A549 (cell line): ENCODE data around the gene NINL. TPM values are rescaled to one million over a fixed set of nuclear protein-coding genes. Genes with fewer than 3 reads are reported as not detected.
A peak's percentile ranks its signal among the peaks of the same experiment; 100 is the strongest.

Experiments
- ATAC-seq, 2 experiments: fragments of 200-7000 bp in 1 of 2; fragments of >200 bp in 1 of 2; cut with Nextera tagmentation in 1 of 2; cut with Tn5 transposase in 1 of 2; 3 replicates each; pipeline versions ENCODE4 v1.8.0 to v1.9.1; 2018 to 2020; ENCODE audit warnings: mild to moderate bottlenecking in 1 of 2, moderate library complexity in 1 of 2
- CTCF ChIA-PET: fragments of 300-600 bp; sonication (Branson Sonifier 250); formaldehyde crosslinking; extraction: SDS; loops from one replicate; lab custom pipeline; 2021; ENCODE audit warnings: antibody characterized with exemption, inconsistent platforms; lab: Yijun Ruan, JAX
- POLR2A ChIA-PET: fragments of 350-600 bp; formaldehyde crosslinking; extraction: SDS; loops from one replicate; lab custom pipeline; 2021; ENCODE audit warnings: antibody characterized with exemption, inconsistent platforms; lab: Yijun Ruan, JAX
- DNase-seq, 2 experiments: peaks; one replicate each; pipeline versions ENCODE4 v3.0.0 to v3.0.0-alpha.2; 2011 to 2016; ENCODE audit warnings: low read depth in 1 of 2, low spot score in 1 of 2
- FAIRE-seq: peaks from 2 replicates; lab custom pipeline; 2011; peaks lifted over from hg19 to GRCh38; lab: Jason Lieb, UNC
- H3K27ac ChIP-seq, 2 experiments: fragments of >200 bp; sonication (Bioruptor Twin); formaldehyde crosslinking; 3 replicates each; pipeline ENCODE4 v1.5.1; 2016 to 2017
- H3K4me1 ChIP-seq: fragments of >200 bp; sonication (Bioruptor Twin); formaldehyde crosslinking; 3 replicates; pipeline ENCODE4 v1.6.1; 2016
- H3K4me2 ChIP-seq: fragments of >200 bp; sonication (Bioruptor Twin); formaldehyde crosslinking; 3 replicates; pipeline ENCODE4 v1.6.1; 2016
- H3K4me3 ChIP-seq: fragments of >200 bp; sonication (Bioruptor Twin); formaldehyde crosslinking; 3 replicates; pipeline ENCODE4 v1.5.1; 2016
- H3K9me3 ChIP-seq: fragments of >200 bp; sonication (Bioruptor Twin); formaldehyde crosslinking; 3 replicates; pipeline ENCODE4 v1.6.1; 2016
- BHLHE40 ChIP-seq: IDR thresholded peaks from 2 replicates; pipeline ENCODE4 v1.6.1; 2012; ENCODE audit warnings: low read depth, low read length, inconsistent platforms
- CEBPB ChIP-seq, 2 experiments: fragments of >200 bp in 1 of 2; sonication (Bioruptor Twin) in 1 of 2; formaldehyde crosslinking in 1 of 2; IDR thresholded peaks; 2 replicates each; pipeline ENCODE4 v1.6.1; 2012 to 2016
- EHF ChIP-seq: fragments of 250-450 bp; sonication (Bioruptor Pico); IDR thresholded peaks from 2 replicates; pipeline ENCODE4 v1.5.0; 2020; ENCODE audit warnings: mild to moderate bottlenecking
- EHMT2 ChIP-seq: fragments of 200-600 bp; sonication (generic); IDR thresholded peaks from 2 replicates; pipeline ENCODE4 v1.6.1; 2016; ENCODE audit warnings: antibody characterized with exemption, low read depth, mild to moderate bottlenecking, moderate library complexity
- FOSL2 ChIP-seq, 2 experiments: fragments of 450-650 bp in 1 of 2; fragments of >200 bp in 1 of 2; sonication (Bioruptor Twin) in 1 of 2; formaldehyde crosslinking; IDR thresholded peaks; 2 replicates each; pipeline versions ENCODE4 v1.5.0 to v1.6.1; 2016 to 2020; ENCODE audit warnings: mild to moderate bottlenecking in 1 of 2, moderate library complexity in 1 of 2
- GATA3 ChIP-seq: IDR thresholded peaks from 2 replicates; pipeline ENCODE4 v1.6.1; 2012; ENCODE audit warnings: borderline replicate concordance
- HEYL ChIP-seq: fragments of 250-450 bp; sonication (Bioruptor Pico); IDR thresholded peaks from 2 replicates; pipeline ENCODE4 v1.8.0; 2021; ENCODE audit warnings: mild to moderate bottlenecking, moderate library complexity
- HOXB13 ChIP-seq: fragments of 250-450 bp; sonication (Bioruptor Pico); IDR thresholded peaks from 2 replicates; pipeline ENCODE4 v1.5.0; 2020; ENCODE audit warnings: low read depth, mild to moderate bottlenecking, moderate library complexity
- HOXB5 ChIP-seq: fragments of 250-450 bp; sonication (Bioruptor Pico); IDR thresholded peaks from 2 replicates; pipeline ENCODE4 v1.5.0; 2020; ENCODE audit warnings: mild to moderate bottlenecking, moderate library complexity
- JUN ChIP-seq, 2 experiments: fragments of >200 bp; sonication (Bioruptor Twin); formaldehyde crosslinking; IDR thresholded peaks; 2 replicates in 1 of 2; 3 replicates in 1 of 2; pipeline ENCODE4 v1.6.1; 2016 to 2017
- KDM1A ChIP-seq: fragments of 200-600 bp; sonication (generic); IDR thresholded peaks from 2 replicates; pipeline ENCODE4 v1.6.1; 2016; ENCODE audit warnings: low read depth, mild to moderate bottlenecking
- MYC ChIP-seq: IDR thresholded peaks from 2 replicates; pipeline ENCODE4 v1.6.1; 2012; ENCODE audit warnings: mild to moderate bottlenecking, inconsistent platforms, low read length, improper control_type of control experiment, borderline replicate concordance
- NFE2L2 ChIP-seq: fragments of 150-350 bp; conservative IDR thresholded peaks from 2 replicates; pipeline ENCODE4 v1.6.1; 2014; ENCODE audit warnings: low read length
- NR3C1 ChIP-seq: fragments of >200 bp; sonication (Bioruptor Twin); formaldehyde crosslinking; IDR thresholded peaks from 3 replicates; pipeline ENCODE4 v1.6.1; 2017
- PHF8 ChIP-seq: fragments of 200-600 bp; sonication (generic); IDR thresholded peaks from 2 replicates; pipeline ENCODE4 v1.6.1; 2016; ENCODE audit warnings: low read depth, mild to moderate bottlenecking, antibody characterized with exemption, moderate library complexity, borderline replicate concordance
- POLR2A ChIP-seq: IDR thresholded peaks from 2 replicates; pipeline ENCODE4 v1.6.1; 2012; ENCODE audit warnings: mild to moderate bottlenecking, low read length
- RAD21 ChIP-seq, 2 experiments: fragments of >200 bp in 1 of 2; sonication (Bioruptor Twin) in 1 of 2; formaldehyde crosslinking in 1 of 2; IDR thresholded peaks in 1 of 2; conservative IDR thresholded peaks in 1 of 2; 2 replicates in 1 of 2; 3 replicates in 1 of 2; pipeline ENCODE4 v1.6.1; 2012 to 2018; ENCODE audit warnings: inconsistent platforms in 1 of 2
- RARB ChIP-seq: fragments of 250-450 bp; sonication (Bioruptor Pico); IDR thresholded peaks from 2 replicates; pipeline ENCODE4 v1.8.0; 2021; ENCODE audit warnings: mild to moderate bottlenecking, moderate library complexity
- RNF2 ChIP-seq: fragments of 200-600 bp; sonication (generic); IDR thresholded peaks from 2 replicates; pipeline ENCODE4 v1.6.1; 2016; ENCODE audit warnings: low read depth, mild to moderate bottlenecking, antibody characterized with exemption, moderate library complexity, borderline replicate concordance
- TP53 ChIP-seq: fragments of 250-450 bp; sonication (Bioruptor Pico); IDR thresholded peaks from 2 replicates; pipeline ENCODE4 v1.5.0; 2021; ENCODE audit warnings: mild to moderate bottlenecking, moderate library complexity
- ZC3H11A ChIP-seq: fragments of 450-650 bp; IDR thresholded peaks from 2 replicates; pipeline ENCODE4 v1.6.1; 2014; ENCODE audit warnings: antibody characterized with exemption, mild to moderate bottlenecking
- WGBS: methylation state at CpG from one replicate; pipeline ENCODE4 v1.1.6; 2017; ENCODE audit errors: missing lambda C conversion rate; 5-methylcytosine and 5-hydroxymethylcytosine counted together
- polyA minus RNA-seq: library from RNA; depleted of rRNA, polyadenylated mRNA; stranded (reverse); fragments of >200 nt; gene quantifications from 2 replicates; pipeline ENCODE4 v1.2.3, GENCODE V29; 2011; rRNA and poly(A)+ RNA removed
- polyA plus RNA-seq, 4 experiments: library from polyadenylated mRNA; depleted of rRNA in 3 of 4; stranded (reverse); fragments of >200 nt; fragmentation: RNase III in 1 of 4; extraction: RNeasy Plus Mini Kit Qiagen cat#74134 plus additional on column Dnase treatment in 1 of 4; gene quantifications; 2 replicates in 3 of 4; 3 replicates in 1 of 4; pipeline ENCODE4 v1.2.3, GENCODE V29; 2011 to 2017
- TF ChIP-seq, protein P1 (sequence below): fragments of >200 bp; sonication (Bioruptor Twin); formaldehyde crosslinking; IDR thresholded peaks from 3 replicates; pipeline ENCODE4 v1.5.1; 2016
- TF ChIP-seq, protein P2 (sequence below): IDR thresholded peaks from 2 replicates; pipeline ENCODE4 v1.6.1; 2012
- TF ChIP-seq, protein P3 (sequence below): IDR thresholded peaks from 2 replicates; pipeline ENCODE4 v1.6.1; 2012; ENCODE audit warnings: low read depth, borderline replicate concordance
- TF ChIP-seq, protein P4 (sequence below): IDR thresholded peaks from 2 replicates; pipeline ENCODE4 v1.6.1; 2012
- TF ChIP-seq, protein P5 (sequence below): fragments of >200 bp; sonication (Bioruptor Twin); formaldehyde crosslinking; IDR thresholded peaks from 3 replicates; pipeline ENCODE4 v1.6.1; 2016
- TF ChIP-seq, protein P6 (sequence below): fragments of 200-600 bp; sonication (generic); IDR thresholded peaks from 2 replicates; pipeline ENCODE4 v1.6.1; 2016; ENCODE audit warnings: antibody characterized with exemption, mild to moderate bottlenecking, moderate library complexity
- TF ChIP-seq, protein P7 (sequence below): fragments of 250-450 bp; sonication (Bioruptor Pico); IDR thresholded peaks from 2 replicates; pipeline ENCODE4 v1.5.0; 2020; ENCODE audit warnings: low read depth, mild to moderate bottlenecking, moderate library complexity

NINL gene
- polyA plus RNA-seq (2011; rRNA removed) (15.3 and 22.4 TPM in 2 replicates), polyA plus RNA-seq (2017; fragmentation: RNase III; extraction: RNeasy Plus Mini Kit Qiagen cat#74134 plus additional on column Dnase treatment) (13.2 to 23.4 TPM (median 20.2 TPM) in 3 replicates), polyA minus RNA-seq (13.1 and 20.6 TPM in 2 replicates)
- polyA plus RNA-seq (2012; cell fraction: cytosol; rRNA removed) = 20.0 and 20.8 TPM in 2 replicates
- polyA plus RNA-seq (2012; cell fraction: nucleus; rRNA removed) = 45.7 and 48.9 TPM in 2 replicates

DNA sequence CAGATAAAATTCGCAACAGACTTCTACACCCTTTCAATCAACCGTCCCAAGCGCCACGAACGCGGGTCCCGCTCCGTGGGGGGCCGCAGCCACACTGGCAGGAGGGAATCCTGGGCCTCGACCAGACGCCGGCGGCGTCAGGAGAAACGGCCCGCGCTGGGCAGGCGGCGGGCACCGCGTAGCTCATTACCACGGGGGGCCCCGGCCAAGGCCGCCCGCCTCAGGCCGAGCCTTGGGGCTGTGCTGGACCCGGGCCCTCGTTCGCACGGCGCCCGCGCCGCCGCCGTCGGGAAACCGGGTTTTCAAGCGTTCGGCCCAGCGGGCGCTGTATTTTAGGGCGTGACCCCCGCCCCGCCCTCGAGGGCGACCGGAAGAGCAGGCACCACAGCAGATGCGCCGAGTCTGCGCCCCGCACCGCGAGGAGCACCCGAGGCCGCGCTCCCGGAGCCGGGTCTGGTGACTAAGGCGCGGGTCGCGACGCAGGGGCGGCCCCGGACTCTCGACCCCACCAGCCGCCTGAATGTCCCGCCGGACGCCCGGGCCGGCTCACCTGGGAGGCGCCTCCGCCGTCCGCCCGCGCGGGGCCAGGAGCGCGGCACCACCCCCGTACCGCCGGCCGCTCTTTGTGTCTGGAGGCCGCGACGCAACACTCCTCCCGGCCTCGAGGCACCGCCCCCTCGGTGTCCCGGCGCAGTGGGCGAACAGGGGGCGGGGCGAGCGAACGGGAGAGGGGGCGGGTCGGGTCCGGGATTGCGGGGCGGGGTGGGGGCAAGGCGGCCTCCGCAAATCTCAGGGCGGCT is at the start of gene NINL:
Gene NINL, minus strand, starts transcription at position 627 of the 800 bp plus-strand sequence. CDS start 58,944 bp downstream, outside the sequence.
- H3K4me3 ChIP-seq = peak within 1 kb of the TSS; percentile 71
- peak; percentile 91 to 93 for ATAC-seq
- H3K27ac ChIP-seq = peak within 1 kb of the TSS; percentile 88 to 93
- ChIA-PET POLR2A (interaction anchor here (0.5 to 1.7 kb wide), 10 partner anchors 11 to 77 kb away, joined by 3 to 11 read pairs (median 3); no protein-coding TSS in a partner anchor), CTCF (interaction anchor here (0.6 to 2.2 kb wide), 6 partner anchors 11 to 290 kb away, joined by 3 to 6 read pairs (median 3); no protein-coding TSS in a partner anchor)
- no peaks in the 10 kb centered on the region for H3K9me3 ChIP-seq
- peak; percentile 83 to 85 for DNase-seq
- no peak for TF ChIP-seq FOSL2 (IDR thresholded peaks at IDR 0.05)
- peak; percentile 12; the same call in 1 of the 2 replicates for TF ChIP-seq FOSL2 (CRISPR knock-in tag; IDR thresholded peaks at IDR 0.05)
- peak; percentile 81 to 97 for TF ChIP-seq JUN (IDR thresholded peaks at IDR 0.05)
- TF ChIP-seq EHMT2 = no peak
- no peak for TF ChIP-seq ZC3H11A
- peak in 1 of 2 experiments; percentile 44; a peak in 3 of 5 replicates for TF ChIP-seq RAD21 (conservative IDR thresholded peaks at IDR 0.05 in 1 of 2, IDR thresholded peaks at IDR 0.05 in 1 of 2)
- no peak; the same call in 1 of the 2 replicates for TF ChIP-seq GATA3
- TF ChIP-seq, protein P1, sequence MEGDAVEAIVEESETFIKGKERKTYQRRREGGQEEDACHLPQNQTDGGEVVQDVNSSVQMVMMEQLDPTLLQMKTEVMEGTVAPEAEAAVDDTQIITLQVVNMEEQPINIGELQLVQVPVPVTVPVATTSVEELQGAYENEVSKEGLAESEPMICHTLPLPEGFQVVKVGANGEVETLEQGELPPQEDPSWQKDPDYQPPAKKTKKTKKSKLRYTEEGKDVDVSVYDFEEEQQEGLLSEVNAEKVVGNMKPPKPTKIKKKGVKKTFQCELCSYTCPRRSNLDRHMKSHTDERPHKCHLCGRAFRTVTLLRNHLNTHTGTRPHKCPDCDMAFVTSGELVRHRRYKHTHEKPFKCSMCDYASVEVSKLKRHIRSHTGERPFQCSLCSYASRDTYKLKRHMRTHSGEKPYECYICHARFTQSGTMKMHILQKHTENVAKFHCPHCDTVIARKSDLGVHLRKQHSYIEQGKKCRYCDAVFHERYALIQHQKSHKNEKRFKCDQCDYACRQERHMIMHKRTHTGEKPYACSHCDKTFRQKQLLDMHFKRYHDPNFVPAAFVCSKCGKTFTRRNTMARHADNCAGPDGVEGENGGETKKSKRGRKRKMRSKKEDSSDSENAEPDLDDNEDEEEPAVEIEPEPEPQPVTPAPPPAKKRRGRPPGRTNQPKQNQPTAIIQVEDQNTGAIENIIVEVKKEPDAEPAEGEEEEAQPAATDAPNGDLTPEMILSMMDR = no peak
- TF ChIP-seq, protein P2, sequence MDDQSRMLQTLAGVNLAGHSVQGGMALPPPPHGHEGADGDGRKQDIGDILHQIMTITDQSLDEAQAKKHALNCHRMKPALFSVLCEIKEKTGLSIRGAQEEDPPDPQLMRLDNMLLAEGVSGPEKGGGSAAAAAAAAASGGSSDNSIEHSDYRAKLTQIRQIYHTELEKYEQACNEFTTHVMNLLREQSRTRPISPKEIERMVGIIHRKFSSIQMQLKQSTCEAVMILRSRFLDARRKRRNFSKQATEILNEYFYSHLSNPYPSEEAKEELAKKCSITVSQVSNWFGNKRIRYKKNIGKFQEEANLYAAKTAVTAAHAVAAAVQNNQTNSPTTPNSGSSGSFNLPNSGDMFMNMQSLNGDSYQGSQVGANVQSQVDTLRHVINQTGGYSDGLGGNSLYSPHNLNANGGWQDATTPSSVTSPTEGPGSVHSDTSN = no peak
- no peak for TF ChIP-seq CEBPB (IDR thresholded peaks at IDR 0.05)
- TF ChIP-seq HOXB5 (CRISPR knock-in tag) = no peak
- TF ChIP-seq NFE2L2 = no peak
- peak; percentile 80 for TF ChIP-seq TP53
- TF ChIP-seq BHLHE40 = no peak
- TF ChIP-seq, protein P3, sequence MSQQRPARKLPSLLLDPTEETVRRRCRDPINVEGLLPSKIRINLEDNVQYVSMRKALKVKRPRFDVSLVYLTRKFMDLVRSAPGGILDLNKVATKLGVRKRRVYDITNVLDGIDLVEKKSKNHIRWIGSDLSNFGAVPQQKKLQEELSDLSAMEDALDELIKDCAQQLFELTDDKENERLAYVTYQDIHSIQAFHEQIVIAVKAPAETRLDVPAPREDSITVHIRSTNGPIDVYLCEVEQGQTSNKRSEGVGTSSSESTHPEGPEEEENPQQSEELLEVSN = peak; percentile 84
- TF ChIP-seq, protein P4, sequence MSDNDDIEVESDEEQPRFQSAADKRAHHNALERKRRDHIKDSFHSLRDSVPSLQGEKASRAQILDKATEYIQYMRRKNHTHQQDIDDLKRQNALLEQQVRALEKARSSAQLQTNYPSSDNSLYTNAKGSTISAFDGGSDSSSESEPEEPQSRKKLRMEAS = peak; percentile 65; the same call in 1 of the 2 replicates
- TF ChIP-seq, protein P5, sequence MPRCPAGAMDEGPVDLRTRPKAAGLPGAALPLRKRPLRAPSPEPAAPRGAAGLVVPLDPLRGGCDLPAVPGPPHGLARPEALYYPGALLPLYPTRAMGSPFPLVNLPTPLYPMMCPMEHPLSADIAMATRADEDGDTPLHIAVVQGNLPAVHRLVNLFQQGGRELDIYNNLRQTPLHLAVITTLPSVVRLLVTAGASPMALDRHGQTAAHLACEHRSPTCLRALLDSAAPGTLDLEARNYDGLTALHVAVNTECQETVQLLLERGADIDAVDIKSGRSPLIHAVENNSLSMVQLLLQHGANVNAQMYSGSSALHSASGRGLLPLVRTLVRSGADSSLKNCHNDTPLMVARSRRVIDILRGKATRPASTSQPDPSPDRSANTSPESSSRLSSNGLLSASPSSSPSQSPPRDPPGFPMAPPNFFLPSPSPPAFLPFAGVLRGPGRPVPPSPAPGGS = peak; percentile 97
- TF ChIP-seq, protein P6, sequence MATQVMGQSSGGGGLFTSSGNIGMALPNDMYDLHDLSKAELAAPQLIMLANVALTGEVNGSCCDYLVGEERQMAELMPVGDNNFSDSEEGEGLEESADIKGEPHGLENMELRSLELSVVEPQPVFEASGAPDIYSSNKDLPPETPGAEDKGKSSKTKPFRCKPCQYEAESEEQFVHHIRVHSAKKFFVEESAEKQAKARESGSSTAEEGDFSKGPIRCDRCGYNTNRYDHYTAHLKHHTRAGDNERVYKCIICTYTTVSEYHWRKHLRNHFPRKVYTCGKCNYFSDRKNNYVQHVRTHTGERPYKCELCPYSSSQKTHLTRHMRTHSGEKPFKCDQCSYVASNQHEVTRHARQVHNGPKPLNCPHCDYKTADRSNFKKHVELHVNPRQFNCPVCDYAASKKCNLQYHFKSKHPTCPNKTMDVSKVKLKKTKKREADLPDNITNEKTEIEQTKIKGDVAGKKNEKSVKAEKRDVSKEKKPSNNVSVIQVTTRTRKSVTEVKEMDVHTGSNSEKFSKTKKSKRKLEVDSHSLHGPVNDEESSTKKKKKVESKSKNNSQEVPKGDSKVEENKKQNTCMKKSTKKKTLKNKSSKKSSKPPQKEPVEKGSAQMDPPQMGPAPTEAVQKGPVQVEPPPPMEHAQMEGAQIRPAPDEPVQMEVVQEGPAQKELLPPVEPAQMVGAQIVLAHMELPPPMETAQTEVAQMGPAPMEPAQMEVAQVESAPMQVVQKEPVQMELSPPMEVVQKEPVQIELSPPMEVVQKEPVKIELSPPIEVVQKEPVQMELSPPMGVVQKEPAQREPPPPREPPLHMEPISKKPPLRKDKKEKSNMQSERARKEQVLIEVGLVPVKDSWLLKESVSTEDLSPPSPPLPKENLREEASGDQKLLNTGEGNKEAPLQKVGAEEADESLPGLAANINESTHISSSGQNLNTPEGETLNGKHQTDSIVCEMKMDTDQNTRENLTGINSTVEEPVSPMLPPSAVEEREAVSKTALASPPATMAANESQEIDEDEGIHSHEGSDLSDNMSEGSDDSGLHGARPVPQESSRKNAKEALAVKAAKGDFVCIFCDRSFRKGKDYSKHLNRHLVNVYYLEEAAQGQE = no peak
- peak; percentile 100 for TF ChIP-seq PHF8
- peak; percentile 89 for TF ChIP-seq POLR2A
- no peak for TF ChIP-seq KDM1A
- TF ChIP-seq MYC = peak; percentile 33; the same call in 1 of the 2 replicates
- TF ChIP-seq, protein P7, sequence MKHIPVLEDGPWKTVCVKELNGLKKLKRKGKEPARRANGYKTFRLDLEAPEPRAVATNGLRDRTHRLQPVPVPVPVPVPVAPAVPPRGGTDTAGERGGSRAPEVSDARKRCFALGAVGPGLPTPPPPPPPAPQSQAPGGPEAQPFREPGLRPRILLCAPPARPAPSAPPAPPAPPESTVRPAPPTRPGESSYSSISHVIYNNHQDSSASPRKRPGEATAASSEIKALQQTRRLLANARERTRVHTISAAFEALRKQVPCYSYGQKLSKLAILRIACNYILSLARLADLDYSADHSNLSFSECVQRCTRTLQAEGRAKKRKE (CRISPR knock-in tag) = peak; percentile 78; the same call in 1 of the 2 replicates
- no peak for TF ChIP-seq HOXB13 (CRISPR knock-in tag)
- TF ChIP-seq HEYL (CRISPR knock-in tag) = no peak
- TF ChIP-seq NR3C1 = no peak
- no peak for TF ChIP-seq RARB (CRISPR knock-in tag)
- no peak for TF ChIP-seq EHF (CRISPR knock-in tag)
- TF ChIP-seq RNF2 = no peak; the same call in 1 of the 2 replicates
- H3K4me1 ChIP-seq = peaks cover 33% of the 10 kb centered on the region
- 1% methylated on average over 15 of the region's 108 CpGs for WGBS
- FAIRE-seq = no peak
- peak within 1 kb of the TSS; percentile 78 for H3K4me2 ChIP-seq
